ENCODE data around the gene KIF20A. TPM values are rescaled to one million over a fixed set of nuclear protein-coding genes. Genes with fewer than 3 reads are reported as not detected.

Gene KIF20A
- polyA plus RNA-seq, 1 experiment, result 25.4 TPM

- no peak for TF ChIP-seq CTCF (IDR thresholded peaks at IDR 0.05; ENCODE audit: low read depth, low read length)
- CTCF ChIA-PET, result no interaction called here
- DNase-seq (ENCODE audit: low read depth, low spot score), result no peak
- Histone ChIP-seq H3K27ac (ENCODE audit: low read depth, low read length) (no peak overlapping the region), H3K9me3 (ENCODE audit: control insufficient read depth, insufficient read depth, low read length) (peaks cover 6% of the 10 kb centered on the region; the same call in 1 of the 2 replicates), H3K4me3 (ENCODE audit: low read depth, low read length) (no peak overlapping the region), H3K27me3 (ENCODE audit: control insufficient read depth, insufficient read depth, low read length) (peaks cover 4% of the 10 kb centered on the region)
- POLR2A ChIA-PET, result no interaction called here
Observed at GRCh38 chr5:138230261-138230660, 51.3 kb downstream of the KIF20A start.

GRCh38 chr5:138230981-138231589, 52.2 kb downstream of the KIF20A start:
- DNase-seq (ENCODE audit: low read depth, low spot score), result no peak
- Histone ChIP-seq H3K27ac (ENCODE audit: low read depth, low read length) (no peak overlapping the region), H3K4me3 (ENCODE audit: low read depth, low read length) (no peak overlapping the region), H3K9me3 (ENCODE audit: control insufficient read depth, insufficient read depth, low read length) (peaks cover 4% of the 10 kb centered on the region; the same call in 1 of the 2 replicates), H3K27me3 (ENCODE audit: control insufficient read depth, insufficient read depth, low read length) (peaks cover 4% of the 10 kb centered on the region)
- TF ChIP-seq CTCF (IDR thresholded peaks at IDR 0.05; ENCODE audit: low read depth, low read length), result no peak
- CTCF ChIA-PET, result interaction anchor here (0.7 to 1.1 kb wide), 2 partner anchors 9 to 52 kb away, joined by 3 to 4 read pairs; no protein-coding TSS in a partner anchor
- POLR2A ChIA-PET, result no interaction called here

GRCh38 chr5:138233280-138233679, 54.4 kb downstream of the KIF20A start:
- Histone ChIP-seq H3K27ac (ENCODE audit: low read depth, low read length) (no peak overlapping the region), H3K4me3 (ENCODE audit: low read depth, low read length) (no peak overlapping the region), H3K9me3 (ENCODE audit: control insufficient read depth, insufficient read depth, low read length) (no peaks in the 10 kb centered on the region), H3K27me3 (ENCODE audit: control insufficient read depth, insufficient read depth, low read length) (peaks cover 6% of the 10 kb centered on the region)
- ChIA-PET CTCF (interaction anchor here (4.5 kb wide), 1 partner anchor 11 kb away, joined by 33 read pairs; no protein-coding TSS in a partner anchor), POLR2A (interaction anchor here (0.6 kb wide), 1 partner anchor 1766 kb away, joined by 4 read pairs; no protein-coding TSS in a partner anchor)
- no peak for DNase-seq (ENCODE audit: low read depth, low spot score)
- TF ChIP-seq CTCF (IDR thresholded peaks at IDR 0.05; ENCODE audit: low read depth, low read length), result no peak

- POLR2A ChIA-PET, result no interaction called here
- no peak for DNase-seq (ENCODE audit: low read depth, low spot score)
- CTCF ChIA-PET, result interaction anchor here (1.9 to 4.5 kb wide), 2 partner anchors 12 to 49 kb away, joined by 5 to 33 read pairs; no protein-coding TSS in a partner anchor
- no peak overlapping the region for H3K27ac ChIP-seq (ENCODE audit: low read depth, low read length)
- no peak for TF ChIP-seq CTCF (IDR thresholded peaks at IDR 0.05; ENCODE audit: low read depth, low read length)
- no peak overlapping the region for H3K4me3 ChIP-seq (ENCODE audit: low read depth, low read length)
- peaks cover 10% of the 10 kb centered on the region for H3K27me3 ChIP-seq (ENCODE audit: control insufficient read depth, insufficient read depth, low read length)
- H3K9me3 ChIP-seq (ENCODE audit: control insufficient read depth, insufficient read depth, low read length), result no peaks in the 10 kb centered on the region
Observed at GRCh38 chr5:138234651-138235050, 55.7 kb downstream of the KIF20A start.

Other genes starting within 250 kb of the KIF20A start
- 19.0 and 25.0 TPM in 2 replicates for gene FAM13B, start 146.0 kb upstream of the KIF20A start, polyA plus RNA-seq (2011; rRNA removed)
- gene WNT8A, start 95.1 kb upstream of the KIF20A start, polyA plus RNA-seq (2011; rRNA removed), result not detected in 2 replicates
- 0.35 and 0.43 TPM in 2 replicates for gene NME5, start 39.7 kb upstream of the KIF20A start, polyA plus RNA-seq (2011; rRNA removed)
- gene BRD8, start 482 bp upstream of the KIF20A start, polyA plus RNA-seq (2011; rRNA removed), result 59.6 and 72.2 TPM in 2 replicates
- gene CDC23, start 34.2 kb downstream of the KIF20A start, polyA plus RNA-seq (2011; rRNA removed), result 30.4 and 38.1 TPM in 2 replicates
- 0.11 TPM in 1 of 2 replicates, not detected in the other for gene GFRA3, start 95.5 kb downstream of the KIF20A start, polyA plus RNA-seq (2011; rRNA removed)
- 3.2 and 4.8 TPM in 2 replicates for gene CDC25C, start 152.7 kb downstream of the KIF20A start, polyA plus RNA-seq (2011; rRNA removed)
- 35.6 and 35.9 TPM in 2 replicates for gene FAM53C, start 159.2 kb downstream of the KIF20A start, polyA plus RNA-seq (2011; rRNA removed)
- gene KDM3B, start 173.6 kb downstream of the KIF20A start, polyA plus RNA-seq (2011; rRNA removed), result 28.3 and 32.7 TPM in 2 replicates